GM12875 (cell line): Measurements from ENCODE around the gene DGKB.

Experiments
- H3K4me3 ChIP-seq: one replicate; pipeline ENCODE4 v1.5.1; 2011; ENCODE audit warnings: low read depth, low read length, control low read depth
- CTCF ChIP-seq: IDR thresholded peaks from 2 replicates; pipeline ENCODE4 v1.5.1; 2011; ENCODE audit warnings: low read depth, mild to moderate bottlenecking, control low read depth, inconsistent platforms, low read length, moderate library complexity, borderline replicate concordance; ENCODE audit not compliant: insufficient read depth

The DGKB gene

GRCh38 chr7:14841086-14841485, 61.5 kb downstream of the DGKB start:
- no peak for TF ChIP-seq CTCF
- H3K4me3 ChIP-seq: no peak overlapping the region

- no peak for TF ChIP-seq CTCF
- H3K4me3 ChIP-seq: no peak overlapping the region
These were observed 63.2 kb downstream of the DGKB start for GRCh38 chr7:14839307-14839706.

- H3K4me3 ChIP-seq: no peak overlapping the region
- TF ChIP-seq CTCF: no peak
These were observed 65.3 kb downstream of the DGKB start for GRCh38 chr7:14837216-14837615.

- no peak overlapping the region for H3K4me3 ChIP-seq
- no peak for TF ChIP-seq CTCF
These were observed 65.9 kb downstream of the DGKB start for GRCh38 chr7:14836571-14837189.

- no peak overlapping the region for H3K4me3 ChIP-seq
- no peak for TF ChIP-seq CTCF
These were observed 66.5 kb downstream of the DGKB start for GRCh38 chr7:14836006-14836405.

GRCh38 chr7:14835384-14835783, 67.2 kb downstream of the DGKB start:
- H3K4me3 ChIP-seq: no peak overlapping the region
- no peak for TF ChIP-seq CTCF

- TF ChIP-seq CTCF: no peak
- no peak overlapping the region for H3K4me3 ChIP-seq
These were observed 67.7 kb downstream of the DGKB start for GRCh38 chr7:14834883-14835282.
